HCEC 1CT (cell line): Measurements from ENCODE around the gene EPOP.

Source experiments
- DNase-seq: peaks from one replicate; pipeline ENCODE4 v3.0.0-alpha.2; 2017

EPOP gene

GRCh38 chr17:38674749-38675615 is at the start of gene EPOP:
TSS of gene EPOP (minus strand) at chr17:38674957. CDS start at chr17:38674495, 462 bp downstream.
- DNase-seq = peak; percentile 79

- no peak for DNase-seq
These were observed 47.0 kb upstream of the EPOP start for GRCh38 chr17:38721802-38722201.

- no peak for DNase-seq
These were observed 46.2 kb upstream of the EPOP start for GRCh38 chr17:38720941-38721340.

GRCh38 chr17:38719943-38720641 is 45.3 kb upstream of the EPOP start:
- DNase-seq = no peak

GRCh38 chr17:38719289-38719942 is 44.7 kb upstream of the EPOP start:
- DNase-seq = no peak

- no peak for DNase-seq
These were observed 42.5 kb upstream of the EPOP start for GRCh38 chr17:38717139-38717745.

GRCh38 chr17:38716368-38717005 is 41.7 kb upstream of the EPOP start:
- DNase-seq = no peak

- DNase-seq = no peak
These were observed 40.6 kb upstream of the EPOP start for GRCh38 chr17:38715216-38715943.

- DNase-seq = no peak
These were observed 38.8 kb upstream of the EPOP start for GRCh38 chr17:38713456-38714075.

GRCh38 chr17:38712593-38712992 is 37.8 kb upstream of the EPOP start:
- no peak for DNase-seq

GRCh38 chr17:38711792-38712571 is 37.2 kb upstream of the EPOP start:
- DNase-seq = no peak

GRCh38 chr17:38710985-38711384 is 36.2 kb upstream of the EPOP start:
- no peak for DNase-seq

GRCh38 chr17:38710604-38710962 is 35.8 kb upstream of the EPOP start:
- DNase-seq = no peak

- DNase-seq = no peak
These were observed 35.3 kb upstream of the EPOP start for GRCh38 chr17:38709864-38710603.

GRCh38 chr17:38709104-38709820 is 34.5 kb upstream of the EPOP start:
- no peak for DNase-seq

- no peak for DNase-seq
These were observed 33.1 kb upstream of the EPOP start for GRCh38 chr17:38707678-38708351.

GRCh38 chr17:38706505-38707216 is 31.9 kb upstream of the EPOP start:
- no peak for DNase-seq
